Measurements from ENCODE around the gene PAN3.

GRCh38 chr13:28340272-28340793, 202.0 kb downstream of the PAN3 start:
- no peak for TF ChIP-seq CTCF (IDR thresholded peaks at IDR 0.05; ENCODE audit: insufficient read depth, low read length)
- no peak for TF ChIP-seq POLR2AphosphoS5 (IDR thresholded peaks at IDR 0.05; ENCODE audit: low read depth)
- TF ChIP-seq REST (IDR thresholded peaks at IDR 0.05; ENCODE audit: insufficient replicate concordance, low read depth): no peak
- TF ChIP-seq SPI1 (IDR thresholded peaks at IDR 0.05; ENCODE audit: borderline replicate concordance, low read depth): no peak
